Endometrium (tissue), 2 donors: ENCODE measurements around the gene PELI3.
"Not testable (repeated sequence)": the region's sequence is repeated elsewhere in the genome, so short reads cannot be mapped to it uniquely, and the experiment has no call there.

Source experiments
- FAIRE-seq: peaks from 2 replicates; lab custom pipeline; 2012; peaks lifted over from hg19 to GRCh38; lab: Jason Lieb, UNC
- donor health status: control.
- donor health status: control.

The PELI3 gene

DNA sequence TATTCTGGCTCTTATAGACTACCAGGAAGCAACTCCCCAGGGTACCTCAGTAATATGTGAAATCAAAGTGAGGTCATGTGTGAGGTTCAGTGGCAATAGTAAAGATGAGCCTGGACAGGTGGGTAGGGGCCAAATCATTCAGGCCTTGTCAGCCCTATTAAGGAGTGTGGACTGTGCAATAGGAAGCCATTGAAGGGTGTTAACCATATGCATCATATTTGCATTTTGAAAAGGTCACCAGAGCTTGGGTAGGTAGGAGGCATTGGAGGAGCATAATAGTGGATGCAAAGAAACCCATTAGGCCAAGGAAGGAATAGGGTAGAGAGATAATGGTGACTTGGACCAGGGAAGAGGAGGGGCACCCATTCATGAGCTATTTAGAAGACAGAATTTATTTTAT, 19.7 kb upstream of the PELI3 start:
- FAIRE-seq, result no peak

DNA sequence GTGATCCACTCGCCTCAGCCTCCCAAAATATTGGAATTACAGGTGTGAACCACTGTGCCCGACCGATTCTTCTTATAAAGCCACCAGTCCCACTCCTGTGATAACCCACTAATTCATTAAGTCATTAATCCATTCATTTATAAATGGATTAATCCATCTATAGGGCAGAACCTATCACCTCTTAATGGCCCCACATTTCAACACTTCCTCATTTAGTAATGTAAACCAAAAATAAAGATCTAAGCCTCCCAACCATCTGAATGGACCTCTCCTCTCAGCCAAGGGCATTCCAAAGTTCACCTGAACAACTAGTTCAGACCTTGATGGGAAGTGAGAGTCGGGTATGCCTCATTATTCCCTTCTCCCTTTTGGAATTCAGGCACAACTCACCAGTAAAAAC, 18.2 kb upstream of the PELI3 start:
- no peak for FAIRE-seq

DNA sequence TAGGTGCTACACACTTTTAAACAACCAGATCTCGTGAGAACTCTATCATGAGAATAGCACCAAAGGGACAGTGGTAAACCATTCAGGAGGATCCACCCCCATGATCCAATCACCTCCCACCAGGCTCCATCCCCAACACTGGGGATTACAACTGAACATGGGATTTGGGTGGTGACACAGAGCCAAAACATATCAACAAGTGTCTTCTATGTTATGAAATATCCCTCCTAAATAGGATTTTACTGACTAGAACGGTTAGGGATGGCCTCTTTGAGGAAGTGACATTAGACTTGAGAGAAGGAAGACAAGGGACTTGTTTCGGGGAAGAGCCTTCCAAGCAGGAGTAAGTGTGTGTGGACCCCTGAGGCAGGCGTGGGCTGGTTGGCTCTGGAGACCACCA, 16.1 kb upstream of the PELI3 start:
- no peak for FAIRE-seq

DNA sequence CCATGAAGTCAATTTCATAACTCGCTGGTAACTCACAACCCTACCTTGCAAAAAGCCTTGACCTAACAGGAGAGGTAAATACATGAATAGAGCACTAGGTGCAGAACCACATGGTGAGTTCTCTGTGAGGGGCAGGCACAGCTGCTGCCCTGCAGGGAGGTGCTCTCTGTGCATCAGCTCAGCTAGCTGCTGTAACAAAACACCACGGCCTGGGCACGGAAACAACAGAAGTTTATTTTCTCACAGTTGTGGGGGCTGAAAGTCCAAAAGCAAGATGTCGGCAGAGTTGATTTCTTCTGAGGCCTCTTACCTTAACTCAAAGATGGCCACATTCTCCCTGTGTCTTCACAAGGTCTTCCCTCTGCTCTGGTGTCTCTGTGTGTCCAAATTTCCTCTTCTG, 15.0 kb upstream of the PELI3 start:
- no peak for FAIRE-seq

DNA sequence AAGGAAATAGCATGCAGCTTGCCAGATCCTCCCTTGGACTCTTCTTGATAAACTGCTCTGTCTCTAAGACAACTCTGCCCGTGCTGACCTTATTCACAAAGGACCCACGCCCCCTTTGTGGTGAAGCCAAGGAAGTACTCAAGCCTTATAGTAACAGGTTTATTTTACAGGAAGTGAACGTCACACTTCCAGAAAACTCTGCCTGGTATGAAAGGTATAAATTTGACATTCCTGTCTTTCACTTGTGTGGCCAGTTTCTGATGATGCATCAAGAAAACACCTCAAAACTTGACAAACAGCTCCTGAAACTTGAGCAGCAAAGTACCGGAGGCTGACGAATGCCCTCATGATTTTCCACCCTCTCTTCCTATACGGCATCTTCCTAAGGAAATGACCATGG, 12.5 kb upstream of the PELI3 start:
- no peak for FAIRE-seq

DNA sequence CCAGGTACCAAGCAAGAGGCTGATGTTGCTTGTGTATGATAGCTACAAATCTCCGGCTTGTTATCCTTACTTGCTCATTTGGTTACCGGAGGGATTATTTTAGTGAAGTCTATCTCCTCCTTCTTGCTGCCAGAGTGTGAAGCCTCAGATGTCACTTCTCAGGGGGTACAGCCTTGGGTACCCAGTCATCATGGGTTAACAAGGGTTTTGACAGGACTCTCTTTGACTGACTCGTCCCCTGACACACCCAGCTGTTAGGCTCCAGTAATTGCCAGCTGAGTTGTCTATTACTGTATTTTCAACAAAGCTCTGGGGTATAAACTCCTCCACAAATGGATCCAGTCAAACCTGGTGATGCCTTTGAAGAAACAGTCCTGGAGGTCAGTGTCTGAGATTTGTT, 11.9 kb upstream of the PELI3 start:
- FAIRE-seq, result no peak

DNA sequence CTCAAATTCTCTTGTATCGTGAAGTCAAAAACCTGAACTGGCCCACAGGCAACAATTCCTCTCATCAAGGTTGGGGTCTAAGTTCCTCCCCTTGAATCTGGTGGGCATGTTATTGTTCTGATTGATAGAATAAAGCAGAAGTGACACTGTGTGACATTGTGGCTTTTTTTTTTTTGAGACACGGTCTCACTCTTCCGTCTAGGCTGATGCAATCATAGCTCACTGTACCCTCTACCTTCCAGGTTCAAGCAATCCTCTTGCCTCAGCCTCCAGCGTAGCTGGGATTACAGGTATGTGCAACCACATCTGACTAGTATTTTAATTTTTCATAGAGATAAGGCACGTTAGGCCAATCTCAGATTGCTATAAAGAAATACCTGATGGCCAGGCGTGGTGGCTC, 8.9 kb upstream of the PELI3 start:
- no peak for FAIRE-seq

DNA sequence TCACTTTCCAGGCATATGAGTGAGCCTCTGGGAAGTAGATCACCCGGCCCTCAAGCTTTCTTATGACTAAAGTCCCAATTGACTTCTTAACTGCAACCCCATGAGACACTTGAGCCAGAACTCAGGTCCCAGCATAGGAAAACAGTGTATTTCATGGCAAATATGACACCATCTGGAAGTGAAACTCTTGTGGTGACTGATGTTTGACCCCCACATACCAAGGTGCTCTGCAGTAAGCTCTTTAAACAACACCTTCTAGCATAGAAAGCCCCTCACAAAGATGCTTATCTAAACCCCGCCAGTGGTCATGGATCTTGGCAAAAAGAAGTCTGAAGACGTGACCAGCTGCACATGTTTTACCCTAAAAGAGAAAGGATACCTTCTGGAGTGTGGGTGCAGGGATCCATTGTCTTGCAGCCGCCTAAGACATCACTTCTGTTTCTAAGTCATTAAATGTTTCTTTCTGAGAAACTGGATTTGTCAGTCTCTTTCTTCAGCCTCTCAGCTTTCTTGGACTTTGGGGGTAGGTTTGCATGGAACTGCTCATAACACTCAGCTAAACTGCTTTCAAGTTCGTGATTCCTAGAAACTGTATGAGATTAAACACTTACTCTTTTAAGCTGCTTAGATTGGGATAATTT, 7.4 kb upstream of the PELI3 start:
- no peak for FAIRE-seq

DNA sequence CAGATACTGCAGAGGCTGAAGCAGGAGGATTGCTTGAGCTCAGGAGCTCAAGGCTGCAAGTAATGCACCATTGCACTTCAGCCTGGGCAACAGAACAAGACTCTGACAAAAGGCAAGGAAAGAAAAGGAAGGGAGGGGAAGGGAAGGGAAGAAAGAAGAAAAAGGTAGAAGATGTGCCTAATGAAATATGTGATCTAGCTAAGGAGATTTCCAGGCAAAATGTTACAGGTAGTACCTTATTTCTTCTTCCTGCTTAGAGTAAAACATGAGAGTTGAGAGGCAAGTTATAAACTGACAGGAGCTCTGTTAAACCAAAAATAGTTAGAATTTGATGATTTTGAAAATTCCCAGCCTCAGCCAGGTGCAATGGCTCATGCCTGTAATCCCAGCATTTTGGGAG, 4.7 kb upstream of the PELI3 start:
- FAIRE-seq, result no peak

DNA sequence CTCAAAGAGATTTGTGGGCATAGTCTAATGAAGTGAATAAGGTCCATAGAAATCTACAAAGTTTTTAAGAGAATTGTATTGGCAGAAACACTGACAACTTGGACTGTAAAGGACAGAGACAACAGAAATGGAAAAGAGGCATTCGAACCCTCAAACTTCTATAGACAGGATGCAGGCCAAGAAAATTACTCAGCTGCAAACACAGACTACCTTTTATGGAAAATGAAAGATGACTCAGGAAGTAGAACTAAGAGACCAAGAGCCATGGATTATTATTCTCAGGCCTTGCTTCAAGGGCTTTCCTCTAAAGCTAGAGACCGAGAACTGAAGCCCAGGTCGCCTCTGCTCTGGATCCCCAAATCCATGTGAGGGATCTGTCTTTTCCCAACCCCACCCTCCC, 3.8 kb upstream of the PELI3 start:
- no peak for FAIRE-seq

DNA sequence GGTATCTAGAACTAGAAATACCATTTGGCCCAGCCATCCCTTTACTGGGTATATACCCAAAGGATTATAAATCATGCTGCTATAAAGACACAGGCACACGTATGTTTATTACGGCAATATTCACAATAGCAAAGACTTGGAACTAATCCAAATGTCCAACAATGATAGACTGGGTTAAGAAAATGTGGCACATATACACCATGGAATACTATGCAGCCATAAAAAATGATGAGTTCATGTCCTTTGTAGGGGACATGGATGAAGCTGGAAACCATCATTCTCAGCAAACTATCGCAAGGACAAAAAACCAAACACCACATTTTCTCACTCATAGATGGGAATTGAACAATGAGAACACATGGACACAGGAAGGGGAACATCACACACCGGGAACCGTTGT, 2.6 kb upstream of the PELI3 start:
- not testable (repeated sequence) for FAIRE-seq

DNA sequence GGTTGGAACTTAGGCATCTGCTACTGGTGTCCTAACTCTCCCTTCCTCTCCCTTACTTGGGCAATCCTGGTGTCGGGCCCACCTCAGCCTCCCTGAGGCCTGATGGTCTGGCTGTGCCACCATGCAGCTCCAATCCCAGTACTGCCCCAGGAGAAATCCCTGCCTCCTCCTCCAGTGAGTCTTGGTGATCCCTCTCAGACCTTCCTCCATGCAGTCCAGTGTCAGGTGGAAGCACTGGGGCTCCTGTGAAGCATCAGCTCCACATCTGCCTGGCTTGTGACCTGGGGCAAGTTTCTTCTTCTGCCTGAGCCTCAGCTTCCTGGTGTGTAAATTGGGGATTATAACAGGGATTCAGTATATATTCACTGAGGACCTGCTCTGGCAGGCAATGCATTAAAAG, 1.8 kb upstream of the PELI3 start:
- no peak for FAIRE-seq

DNA sequence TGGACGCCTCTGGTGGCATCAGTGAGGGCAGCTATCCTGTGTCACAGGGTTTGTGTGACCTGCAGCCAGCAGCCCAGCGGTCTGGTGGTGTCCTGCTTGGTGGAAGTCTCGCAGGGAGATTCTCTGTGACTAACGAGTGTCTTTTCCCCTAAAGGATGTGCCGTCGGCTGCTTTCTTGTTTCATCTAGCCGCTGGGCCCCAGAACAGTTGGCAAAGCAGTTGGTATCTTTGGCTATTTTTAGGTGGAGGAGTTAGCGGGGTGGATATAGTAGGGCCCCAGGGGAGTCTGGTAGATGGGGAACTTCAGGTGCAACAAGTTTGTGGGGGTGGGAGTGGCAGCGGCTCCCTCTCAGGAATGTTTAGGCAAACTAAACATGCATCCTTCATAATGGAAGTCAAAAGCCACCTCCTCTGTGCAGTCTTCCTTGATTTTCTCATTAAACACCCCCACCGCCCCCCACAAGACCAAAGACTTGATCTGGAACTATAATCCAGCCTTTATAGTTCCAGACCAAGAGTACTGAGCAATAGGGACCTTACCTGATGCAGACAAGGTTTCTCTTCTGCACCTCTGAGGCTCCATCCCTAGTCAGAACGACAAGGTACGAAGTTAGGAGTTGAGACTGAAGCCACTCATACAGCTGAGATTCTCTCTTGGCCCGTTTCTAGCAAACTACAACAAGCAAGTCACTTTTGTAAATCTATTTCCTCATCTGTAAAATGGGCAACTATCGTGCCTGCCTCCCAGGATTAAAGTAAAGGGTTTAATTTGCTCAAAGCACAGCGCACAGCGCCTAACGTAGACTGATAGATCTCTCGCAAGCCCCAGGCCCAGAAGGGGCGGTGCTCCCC, 1.1 kb upstream of the PELI3 start:
- FAIRE-seq, result no peak

DNA sequence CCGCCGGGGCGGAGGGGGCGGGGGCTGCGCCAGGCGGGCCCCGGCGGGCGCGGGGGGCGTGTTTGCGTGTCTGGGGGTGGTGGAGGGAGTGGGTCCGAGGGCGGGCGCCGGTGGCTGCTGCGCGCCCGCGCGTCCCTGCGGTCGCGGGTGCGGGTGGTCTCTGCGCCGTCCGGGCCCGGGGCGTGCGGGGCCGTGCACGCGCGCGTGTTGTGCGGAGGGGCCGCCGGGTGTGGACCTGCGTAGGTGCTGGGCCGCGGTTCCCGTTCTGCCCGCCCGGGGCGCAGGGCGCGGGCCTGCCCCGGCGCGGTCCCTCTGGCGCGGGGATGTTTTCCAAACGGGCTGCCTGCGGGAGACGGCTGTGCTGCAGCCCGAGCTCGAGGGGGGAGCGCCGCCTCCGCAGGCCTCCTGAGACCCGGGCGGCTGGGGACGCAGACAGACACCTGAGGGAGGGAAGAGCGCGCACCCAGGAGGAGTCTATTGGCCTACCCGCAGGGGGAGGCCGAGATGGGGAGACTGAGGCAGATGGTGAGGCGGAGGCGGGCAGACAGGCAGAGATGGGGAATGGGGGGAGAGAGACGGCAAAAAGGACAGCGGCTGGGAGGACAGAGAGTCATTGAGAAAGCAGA, 442 bp downstream of the PELI3 start:
- FAIRE-seq, result no peak

DNA sequence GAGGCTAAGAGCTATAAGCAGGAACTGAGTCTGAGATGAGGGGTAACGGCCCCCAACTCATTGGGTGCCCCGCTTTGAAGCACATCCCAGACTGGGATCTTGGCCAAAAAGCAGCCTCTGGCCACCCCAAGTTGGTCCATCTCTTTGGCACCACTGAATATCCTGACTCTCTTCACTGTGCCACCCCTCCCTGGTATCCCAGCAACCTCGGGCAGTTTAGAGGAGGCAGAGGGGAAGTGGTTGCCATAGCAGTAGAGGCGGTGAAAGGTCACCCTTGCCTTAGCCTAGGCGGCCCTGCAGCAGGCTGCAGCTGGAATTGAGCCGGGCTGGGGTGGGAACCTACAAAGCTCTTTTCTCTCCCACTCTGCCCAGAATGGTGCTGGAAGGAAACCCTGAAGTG, 1.1 kb downstream of the PELI3 start:
- no peak for FAIRE-seq

DNA sequence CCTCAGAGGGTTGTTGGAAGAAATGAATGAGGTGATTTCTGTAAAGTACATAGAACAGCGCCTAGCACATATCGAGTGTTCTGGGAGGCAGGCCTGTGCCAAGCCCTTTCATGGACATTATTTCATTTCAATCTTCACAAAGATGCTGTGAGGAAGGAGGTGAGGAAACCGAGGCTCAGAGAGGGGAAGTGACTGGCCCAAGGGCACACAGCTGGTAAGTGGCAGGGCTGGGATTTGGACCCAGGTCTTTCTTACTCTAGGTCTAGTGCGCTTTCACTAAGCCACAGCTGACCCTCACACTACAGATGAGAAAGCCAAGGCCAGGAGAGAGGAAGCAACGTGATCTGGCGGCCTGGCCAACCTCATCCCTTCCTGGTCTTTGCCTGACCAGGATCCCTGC, 2.0 kb downstream of the PELI3 start:
- no peak for FAIRE-seq

DNA sequence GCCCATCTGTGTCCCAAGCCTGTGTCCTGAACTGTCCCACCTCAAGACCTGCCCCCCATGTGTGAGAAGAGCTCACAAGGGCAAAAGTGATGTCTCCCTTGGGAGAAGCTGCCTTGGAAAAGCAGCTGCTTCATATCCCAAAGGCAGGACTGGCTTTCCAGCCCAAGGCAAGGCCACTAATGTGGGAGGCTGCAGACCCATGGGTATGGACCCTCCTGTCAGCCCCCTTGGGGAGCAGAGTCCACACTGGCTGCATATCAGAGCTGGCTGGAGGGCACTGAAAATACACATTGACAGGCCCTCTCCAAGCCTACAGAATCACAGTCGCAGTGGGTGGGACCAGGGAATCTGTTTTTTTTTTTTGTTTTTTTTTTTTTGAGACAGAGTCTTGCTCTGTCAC, 2.7 kb downstream of the PELI3 start:
- FAIRE-seq, result no peak

DNA sequence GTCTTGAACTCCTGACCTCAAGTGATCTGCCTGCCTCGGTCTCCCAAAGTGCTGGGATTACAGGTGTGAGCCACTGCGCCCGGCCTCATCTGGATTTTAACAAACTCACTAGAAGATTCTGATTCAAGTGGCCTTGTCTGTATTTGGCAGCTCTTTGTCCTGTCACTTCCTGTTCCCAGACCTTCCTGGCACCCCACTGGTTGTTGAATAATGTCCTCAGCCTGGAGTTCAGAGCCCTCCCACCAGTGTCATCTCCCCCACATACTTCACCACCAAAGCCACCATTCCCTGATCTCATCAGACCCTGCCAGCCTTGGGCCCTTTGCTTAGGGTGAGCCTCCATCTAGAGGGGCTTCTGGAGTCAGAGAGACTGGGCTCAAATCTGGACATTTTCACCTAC, 3.3 kb downstream of the PELI3 start:
- no peak for FAIRE-seq

DNA sequence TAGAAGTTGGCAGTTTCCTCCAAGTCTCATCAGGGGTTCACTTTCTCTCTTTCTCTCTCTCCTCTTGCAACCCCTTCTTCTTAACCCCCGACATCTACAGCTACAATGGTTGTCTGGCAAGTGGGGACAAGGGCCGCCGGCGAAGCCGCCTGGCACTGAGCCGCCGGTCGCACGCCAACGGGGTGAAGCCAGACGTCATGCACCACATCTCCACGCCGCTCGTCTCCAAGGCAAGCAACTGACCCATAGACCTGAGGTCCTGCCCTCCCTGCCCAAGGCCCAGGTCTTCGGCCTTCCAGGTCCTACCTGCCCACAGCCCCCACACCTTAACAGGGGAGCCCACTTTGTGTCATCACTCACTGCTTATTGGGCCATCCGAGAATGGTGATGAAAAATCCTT, 4.4 kb downstream of the PELI3 start:
- FAIRE-seq, result no peak

DNA sequence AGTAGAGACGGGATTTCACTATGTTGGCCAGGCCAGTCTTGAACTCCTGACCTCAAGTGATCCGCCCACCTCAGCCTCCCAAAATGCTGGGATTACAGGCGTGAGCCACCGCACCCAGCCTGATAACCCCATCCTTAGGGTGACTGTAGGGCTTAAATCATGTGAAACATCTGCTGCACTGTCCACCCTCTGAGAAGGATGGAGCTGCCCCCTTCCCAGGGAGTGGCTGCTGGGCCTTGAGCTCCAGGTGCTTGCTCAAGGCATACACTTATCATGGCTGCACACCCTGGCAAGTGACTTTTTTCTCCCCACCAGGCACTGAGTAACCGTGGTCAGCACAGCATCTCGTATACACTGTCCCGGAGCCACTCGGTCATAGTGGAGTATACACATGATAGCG, 5.3 kb downstream of the PELI3 start:
- FAIRE-seq, result no peak

DNA sequence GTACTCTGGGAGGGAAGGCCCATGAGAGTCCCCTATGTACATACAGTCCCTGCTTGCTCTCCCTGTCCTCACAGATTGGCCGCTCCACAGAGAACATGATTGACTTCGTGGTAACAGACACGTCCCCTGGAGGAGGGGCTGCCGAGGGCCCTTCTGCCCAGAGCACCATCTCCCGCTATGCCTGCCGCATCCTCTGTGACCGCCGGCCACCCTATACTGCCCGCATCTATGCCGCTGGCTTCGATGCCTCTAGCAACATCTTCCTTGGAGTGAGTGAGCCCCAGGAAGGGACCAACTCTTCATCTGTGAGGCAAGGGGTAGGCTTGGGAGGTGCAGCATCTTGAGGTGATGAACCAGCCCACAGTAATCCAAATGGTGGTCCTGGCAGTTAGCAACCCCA, 6.5 kb downstream of the PELI3 start:
- FAIRE-seq, result no peak

DNA sequence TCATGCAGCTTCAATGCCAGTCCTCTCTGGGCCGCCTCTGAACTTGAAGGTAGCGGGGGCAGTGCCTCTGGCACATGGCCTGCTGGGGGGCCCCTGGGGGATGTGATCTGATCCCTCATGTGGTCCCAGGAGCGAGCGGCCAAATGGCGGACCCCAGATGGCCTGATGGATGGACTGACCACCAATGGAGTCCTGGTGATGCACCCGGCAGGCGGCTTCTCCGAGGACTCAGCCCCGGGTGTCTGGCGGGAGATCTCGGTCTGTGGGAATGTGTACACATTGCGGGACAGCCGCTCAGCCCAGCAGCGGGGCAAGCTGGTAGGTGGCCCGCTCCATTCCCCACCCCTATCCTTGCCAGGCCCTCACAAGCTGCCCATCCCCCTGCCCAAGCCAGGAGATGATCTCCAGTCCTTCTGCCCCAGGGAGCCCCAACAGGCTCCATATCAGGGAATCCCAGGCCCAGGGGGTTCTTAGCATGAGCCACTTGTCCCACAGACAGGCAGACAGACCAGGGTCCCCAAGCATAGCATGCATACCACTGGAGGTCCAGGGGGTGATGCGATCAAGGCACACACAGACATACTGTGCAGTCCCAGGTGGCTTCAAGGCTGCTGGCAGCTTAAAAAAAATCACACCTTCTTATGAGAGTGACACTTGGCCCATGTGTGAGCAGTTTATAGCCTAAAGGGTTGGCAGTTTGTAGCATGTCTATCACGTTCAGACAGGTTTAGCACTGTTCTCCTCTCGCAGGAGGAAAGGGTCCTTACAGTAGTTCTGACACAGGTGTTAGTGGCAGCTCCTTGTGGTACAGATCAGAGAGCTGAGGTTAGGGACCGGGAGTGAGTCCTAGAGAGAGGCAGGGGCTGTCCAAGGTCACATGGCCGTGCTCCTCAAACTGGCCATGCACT, 7.2 kb downstream of the PELI3 start:
- FAIRE-seq, result no peak
